HG03460 (cell line): ENCODE measurements around the gene ADD1.

Source experiments
- ATAC-seq: cut with Tn5 transposase; IDR thresholded peaks from one replicate; pipeline ENCODE4 v1.9.1; 2021; ENCODE audit not compliant: unreplicated experiment

ADD1 gene

DNA sequence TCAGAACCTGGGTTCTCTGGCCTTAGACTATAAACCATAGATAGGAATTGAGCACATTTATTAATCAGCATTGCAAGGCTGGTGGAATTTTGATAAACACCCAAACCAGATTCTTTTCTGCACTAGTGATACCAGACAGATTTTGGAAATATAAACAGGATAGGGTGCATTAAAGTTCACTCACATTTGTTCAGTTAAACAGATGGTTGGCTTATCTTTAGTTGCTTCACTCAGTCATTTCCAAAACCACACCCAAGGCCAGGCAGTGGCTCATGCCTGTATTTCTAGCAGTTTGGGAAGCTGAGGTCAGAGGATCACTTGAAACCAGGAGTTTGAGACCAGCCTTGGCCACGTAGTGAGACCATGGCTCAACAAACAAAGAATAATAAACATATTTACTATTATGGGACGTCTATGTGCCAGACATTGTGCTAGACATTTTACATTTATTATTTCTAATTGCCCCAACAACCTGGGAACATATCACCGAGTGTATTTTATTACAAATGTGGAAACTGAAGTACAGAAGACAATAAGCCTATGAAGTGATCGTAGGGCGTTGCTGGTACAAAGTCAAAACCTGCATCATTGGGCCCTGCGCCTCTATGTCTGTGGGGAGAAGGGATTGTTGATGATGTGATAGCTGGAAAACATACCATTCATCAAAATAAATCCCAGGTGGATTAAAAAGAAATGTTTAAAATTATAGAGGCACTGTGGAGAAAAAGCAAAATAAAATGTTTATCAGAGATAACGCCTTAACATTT lies 15.0 kb downstream of the ADD1 start:
- no peak for ATAC-seq

DNA sequence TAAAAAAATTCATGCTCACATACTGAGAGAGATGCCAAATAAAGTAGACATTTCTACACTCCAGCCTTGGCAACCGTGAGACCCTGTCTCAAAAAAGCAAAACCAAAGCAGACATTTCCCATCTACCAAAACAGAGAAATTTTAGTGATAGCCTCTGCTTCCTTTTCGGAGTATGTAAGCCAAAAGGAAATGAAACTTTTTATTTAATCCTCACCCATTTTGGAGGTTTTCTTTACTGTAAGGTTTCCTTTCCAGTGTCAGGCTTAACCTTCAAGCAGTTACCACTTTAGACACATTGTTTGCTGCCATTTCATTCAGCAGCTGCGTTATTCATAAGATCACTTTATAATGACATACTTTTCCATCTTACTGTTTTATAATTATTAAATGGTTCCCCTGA lies 15.9 kb downstream of the ADD1 start:
- ATAC-seq = no peak

DNA sequence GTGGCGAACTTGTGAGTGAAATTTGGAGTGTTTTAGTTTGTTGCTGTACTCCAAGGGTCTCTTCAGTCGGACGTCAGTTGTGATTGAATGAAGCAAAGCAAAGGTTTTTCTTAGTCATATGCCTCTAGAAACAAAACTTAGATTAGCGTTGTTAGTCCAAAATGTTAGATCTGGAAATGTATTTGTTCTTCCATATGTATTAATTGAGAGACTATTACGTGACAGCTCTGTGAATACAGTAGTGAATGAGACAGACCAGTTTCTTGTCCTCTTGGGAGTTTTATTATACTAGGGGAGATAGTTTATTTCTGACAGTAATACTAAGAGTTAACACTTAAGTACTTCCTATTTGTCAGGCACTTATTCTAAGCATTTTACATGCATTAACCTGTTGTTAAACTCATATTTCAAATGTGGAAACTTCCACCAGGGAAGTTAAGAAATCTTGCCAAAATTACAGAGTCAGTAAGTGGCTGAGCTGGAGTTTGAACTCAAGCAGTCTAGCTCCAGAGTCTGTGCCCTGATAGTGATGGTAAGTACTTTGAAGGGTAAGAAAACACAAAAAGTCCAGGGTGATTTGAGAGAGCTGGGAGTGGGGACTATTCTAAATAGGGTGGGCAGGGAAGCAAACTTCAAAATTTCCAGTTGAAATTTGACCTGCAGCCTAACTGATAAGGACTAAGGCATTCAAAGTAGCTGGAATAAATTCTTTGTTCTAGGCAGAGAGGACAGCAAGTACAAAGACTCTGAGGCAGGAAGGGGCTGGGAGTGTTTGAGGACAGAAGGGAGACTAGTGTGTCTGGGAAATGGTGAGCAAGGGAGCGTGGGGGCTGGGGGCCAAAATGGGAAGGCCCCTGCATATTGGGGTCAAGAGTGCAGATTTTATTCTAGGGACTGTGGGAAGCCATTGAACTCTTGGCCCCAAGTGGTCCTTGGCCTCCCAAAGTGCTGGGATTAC lies 17.0 kb downstream of the ADD1 start:
- no peak for ATAC-seq

DNA sequence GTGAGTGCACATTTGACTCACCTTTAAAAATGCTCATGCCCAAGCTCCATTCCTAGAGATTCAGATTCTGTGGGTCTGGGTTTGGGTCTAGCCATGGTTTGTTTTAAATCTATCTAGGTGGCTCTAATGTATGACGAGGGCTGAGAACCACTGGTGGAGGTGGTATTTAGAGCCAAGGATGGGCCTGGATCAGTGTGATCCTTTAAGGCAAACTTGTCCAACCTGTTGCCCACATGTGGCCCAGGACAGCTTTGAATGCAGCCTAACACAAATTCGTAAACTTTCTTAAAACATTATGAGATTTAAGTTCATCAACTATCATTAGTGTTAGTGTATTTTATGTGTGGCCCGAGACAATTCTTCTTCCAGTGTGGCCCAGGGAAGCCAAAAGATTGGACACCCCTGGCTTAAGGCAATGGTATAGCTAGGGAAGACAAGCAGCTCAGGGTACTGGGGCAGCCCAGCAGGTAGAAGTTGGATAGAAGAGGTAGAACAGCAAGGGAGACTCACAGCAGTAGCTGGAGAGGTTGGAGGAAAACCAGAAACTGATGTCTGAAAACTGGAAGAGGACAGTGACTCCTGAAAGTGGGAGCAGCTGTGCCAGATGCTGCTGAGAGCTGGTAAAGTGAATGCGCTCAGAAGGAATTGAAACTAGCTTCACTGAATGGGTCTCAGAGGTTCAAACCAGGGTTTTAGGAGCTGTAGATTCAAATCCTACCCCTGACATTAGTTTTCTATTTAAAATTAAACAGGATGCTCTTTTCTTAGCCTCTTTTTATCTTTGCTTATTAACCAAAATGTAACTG lies 18.2 kb downstream of the ADD1 start:
- no peak for ATAC-seq

DNA sequence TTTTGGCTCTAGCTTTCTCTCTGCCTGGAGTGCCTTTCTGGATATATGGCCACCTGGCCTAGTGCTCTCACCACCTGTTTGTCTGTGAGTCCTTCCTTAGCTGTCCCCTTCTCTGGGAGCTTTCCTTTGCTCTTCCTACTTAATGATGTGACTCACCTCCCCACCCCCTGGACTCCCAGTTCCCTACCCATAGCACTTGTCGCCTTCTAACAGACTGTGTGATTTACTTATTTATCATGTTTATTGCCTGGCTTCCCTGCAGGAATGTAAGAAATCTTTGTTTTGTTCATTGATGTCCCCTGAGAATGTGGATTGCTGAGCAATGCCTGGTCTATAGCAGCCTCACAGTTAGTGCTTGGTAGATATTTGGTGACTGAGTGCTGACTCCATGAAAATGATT lies 18.9 kb downstream of the ADD1 start:
- no peak for ATAC-seq

DNA sequence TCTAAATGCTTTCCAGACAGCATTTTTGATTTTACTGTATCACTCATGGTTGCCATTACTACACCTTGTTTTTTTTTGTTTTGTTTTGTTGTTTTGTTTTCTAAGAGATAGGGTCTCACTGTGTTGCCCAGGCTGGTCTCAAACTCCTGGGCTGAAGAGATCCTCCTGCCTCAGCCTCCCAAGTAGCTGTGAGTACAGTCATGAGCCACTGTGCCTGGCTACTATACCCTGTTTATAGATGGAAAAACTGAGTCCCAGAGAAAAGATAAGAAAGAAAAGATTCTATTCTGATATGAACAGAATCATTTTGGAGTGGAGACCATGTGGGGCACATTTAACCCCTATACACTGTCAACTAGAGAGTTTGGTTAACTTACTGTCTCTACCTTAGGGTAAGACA lies 20.0 kb downstream of the ADD1 start:
- ATAC-seq = no peak

DNA sequence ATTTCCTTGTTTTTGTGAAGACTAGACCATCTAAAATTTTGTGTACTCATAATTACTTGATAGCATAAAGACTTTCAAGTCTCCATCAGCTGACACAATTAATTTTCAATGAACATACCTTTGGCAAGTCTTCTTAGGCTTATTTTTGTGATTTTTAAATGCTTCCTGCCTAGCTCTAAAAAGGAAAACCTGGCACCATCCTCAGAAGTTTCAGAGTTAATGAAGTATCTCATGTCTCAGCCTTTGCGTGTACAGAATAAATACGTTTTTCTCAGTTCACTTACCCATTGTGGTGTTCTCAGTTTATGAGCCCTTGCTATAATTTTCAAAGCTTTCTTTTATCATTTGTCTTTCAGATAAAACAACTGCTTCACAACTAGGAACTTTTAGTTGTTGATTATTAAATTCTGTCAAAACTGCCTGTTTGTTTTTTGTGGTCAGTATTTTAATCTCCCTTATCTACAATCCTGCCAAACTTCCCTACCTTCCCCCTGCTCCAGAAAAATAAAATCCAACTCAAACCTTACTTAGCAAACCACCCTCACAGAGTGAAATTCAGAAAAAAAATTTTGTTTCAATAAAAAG lies 21.6 kb downstream of the ADD1 start:
- ATAC-seq = no peak

DNA sequence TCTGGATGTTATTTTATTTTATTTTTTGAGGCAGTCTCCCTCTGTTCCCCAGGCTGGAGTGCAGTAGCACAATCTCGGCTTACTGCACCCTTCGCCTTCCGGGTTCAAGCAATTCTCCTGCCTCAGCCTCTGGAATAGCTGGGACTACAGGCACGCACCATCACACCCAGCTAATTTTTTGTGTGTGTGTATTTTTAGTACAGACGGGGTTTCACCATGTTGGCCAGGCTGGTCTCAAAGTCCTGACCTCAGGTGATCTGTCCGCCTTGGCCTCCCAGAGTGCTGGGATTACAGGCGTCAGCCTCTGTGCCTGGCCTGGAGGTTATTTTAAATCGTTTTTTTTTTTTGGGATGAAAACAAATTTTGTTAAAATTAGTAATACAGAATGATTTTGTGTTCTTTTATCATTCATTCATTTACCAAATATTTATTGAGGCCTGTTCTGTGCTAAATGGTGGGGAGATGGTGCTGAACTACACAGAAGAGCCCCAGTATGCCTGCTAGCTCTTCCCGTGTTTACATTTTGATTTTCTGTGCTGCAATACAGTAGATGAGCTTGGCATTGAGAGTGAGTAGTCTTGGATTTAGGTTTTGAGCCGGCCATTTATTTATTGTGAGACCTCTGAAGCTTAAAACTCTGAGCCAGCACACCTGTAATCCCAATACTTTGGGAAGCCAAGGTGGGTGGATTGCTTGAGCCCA lies 22.7 kb downstream of the ADD1 start:
- no peak for ATAC-seq

DNA sequence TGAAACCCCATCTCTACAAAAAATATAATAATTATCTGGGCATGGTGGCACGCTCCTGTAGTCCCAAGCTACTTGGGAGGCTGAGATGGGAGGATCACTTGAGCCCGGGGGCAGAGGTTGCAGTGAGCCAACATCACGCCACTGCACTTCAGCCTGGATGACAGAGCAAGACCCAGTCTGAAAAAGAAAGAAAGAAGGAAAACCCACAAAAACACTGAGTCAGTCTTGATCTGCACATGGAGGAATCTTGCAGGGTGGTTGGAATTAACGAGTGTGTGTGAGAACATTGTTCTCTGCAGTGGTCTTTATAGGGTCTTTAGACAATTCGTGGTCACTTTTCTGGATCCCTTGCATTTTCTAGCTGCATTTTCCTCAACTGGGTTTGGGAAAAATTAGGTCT lies 23.2 kb downstream of the ADD1 start:
- no peak for ATAC-seq

DNA sequence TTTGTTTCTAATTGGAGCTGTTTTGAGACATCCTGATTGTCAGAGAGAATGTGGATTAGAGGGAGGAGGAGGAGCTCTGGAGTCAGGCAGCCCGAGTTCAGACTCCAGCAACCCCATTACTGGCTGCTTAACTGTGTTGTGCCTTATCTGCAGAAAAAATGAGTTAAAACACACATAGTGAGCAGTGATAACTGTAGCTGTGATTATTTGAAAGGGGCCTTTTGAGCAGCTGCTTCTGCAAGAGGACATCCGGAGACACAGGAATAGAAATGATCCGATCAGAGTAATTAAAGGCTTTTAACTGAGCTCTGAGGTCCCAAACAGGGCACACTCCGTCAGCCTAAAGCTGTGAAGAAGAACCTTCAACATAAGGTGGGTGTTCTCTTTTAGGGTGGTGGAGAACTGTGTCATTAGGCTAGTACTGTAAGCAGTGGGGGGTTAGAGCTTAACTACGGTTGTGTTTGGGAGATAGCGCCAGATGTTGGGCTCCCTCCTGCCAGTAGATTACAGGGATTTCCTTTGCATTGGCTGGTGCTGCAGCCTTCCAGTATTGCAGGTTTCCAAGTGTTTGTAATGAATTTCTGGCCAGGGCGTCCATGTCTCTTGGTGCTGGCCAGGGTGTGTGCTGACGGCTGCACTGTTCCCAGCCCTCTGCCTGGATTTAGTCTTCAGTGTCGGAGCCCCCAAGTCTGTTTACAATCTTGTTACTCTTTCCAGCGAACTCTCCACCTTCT lies 24.3 kb downstream of the ADD1 start:
- ATAC-seq = no peak

DNA sequence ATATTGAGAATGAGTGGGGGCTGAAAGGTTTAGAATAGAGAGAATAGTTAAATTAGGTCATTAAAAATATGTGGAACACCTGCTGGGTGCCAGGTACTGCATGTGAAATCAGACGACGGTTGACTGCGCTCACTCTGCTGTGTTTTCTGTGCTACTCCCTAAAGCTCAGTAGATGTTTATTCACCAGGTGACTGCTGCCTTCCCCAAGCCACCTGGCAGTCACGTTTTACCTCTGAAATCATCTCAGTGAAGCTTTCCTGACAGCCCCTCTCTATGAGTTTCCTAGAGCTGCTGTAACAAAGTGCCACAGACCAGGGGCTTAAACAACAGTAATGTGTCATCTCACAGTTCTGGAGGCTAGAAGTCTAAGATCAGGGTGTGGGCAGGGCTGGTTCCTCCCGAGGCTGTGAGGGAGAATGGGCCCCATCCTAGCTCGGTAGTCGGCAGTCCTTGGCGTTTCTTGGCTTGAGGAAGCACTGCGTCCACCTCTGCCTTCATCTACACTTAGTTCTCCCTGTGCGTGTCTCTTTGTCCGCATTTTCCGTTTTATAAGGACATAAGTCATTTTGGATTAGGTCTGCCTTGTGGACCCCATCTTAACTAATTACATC lies 25.3 kb downstream of the ADD1 start:
- ATAC-seq = no peak

DNA sequence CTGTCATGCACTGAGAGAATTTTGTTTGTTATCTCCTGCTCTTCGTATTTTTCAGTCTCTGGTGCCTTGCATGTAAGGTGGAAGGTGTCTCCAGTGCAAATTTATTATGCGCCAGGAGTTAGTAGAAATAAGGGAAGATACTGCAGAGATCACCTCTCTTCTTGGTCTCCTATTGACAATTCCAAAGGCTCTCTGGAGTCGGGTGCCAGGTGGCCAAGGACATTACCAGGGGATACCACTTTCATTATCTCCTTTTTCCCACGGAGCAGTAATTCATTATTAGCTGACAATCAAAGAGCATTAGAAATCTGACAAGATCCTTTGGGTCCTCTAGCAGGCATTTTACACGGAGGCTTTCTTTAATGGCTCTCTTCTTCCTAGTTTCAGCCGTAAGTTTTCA lies 26.0 kb downstream of the ADD1 start:
- ATAC-seq = no peak

DNA sequence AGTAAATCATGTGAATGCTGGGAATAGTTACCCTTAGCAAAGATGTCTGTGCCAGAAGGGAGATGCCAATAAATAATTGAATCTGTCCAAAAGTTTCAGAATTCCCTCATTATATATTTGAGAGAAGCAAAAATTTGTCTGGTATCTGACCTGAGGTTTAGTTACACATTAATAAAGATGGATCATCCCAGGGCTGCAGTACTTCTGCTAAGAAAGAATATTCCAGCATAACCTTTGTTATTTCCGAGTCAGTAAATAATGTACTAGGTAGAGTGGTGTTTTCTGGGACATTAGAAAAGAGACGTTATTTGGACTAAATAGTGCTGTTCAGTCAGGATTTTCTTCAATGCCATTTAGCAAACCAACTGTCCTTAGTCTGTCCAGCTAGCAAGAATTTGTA lies 26.4 kb downstream of the ADD1 start:
- ATAC-seq = no peak

DNA sequence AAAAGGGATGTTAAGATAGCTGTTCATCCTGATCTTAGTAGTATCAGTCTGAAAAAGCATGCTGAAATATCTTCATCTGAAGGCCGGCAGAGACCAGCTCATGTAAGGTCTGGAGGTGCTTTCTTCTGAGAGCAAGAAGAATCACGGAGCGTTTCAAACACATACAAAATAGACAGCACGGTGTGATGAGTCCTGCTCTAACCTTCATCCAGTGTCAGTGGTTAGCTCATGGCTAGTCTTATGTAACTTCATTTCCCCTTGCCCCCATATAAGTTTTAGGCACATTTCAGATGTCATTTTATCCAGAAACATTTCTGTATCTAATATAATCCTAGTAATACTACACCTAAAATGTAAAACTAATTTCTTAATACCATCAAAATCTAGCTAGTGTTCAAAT lies 27.8 kb downstream of the ADD1 start:
- no peak for ATAC-seq

DNA sequence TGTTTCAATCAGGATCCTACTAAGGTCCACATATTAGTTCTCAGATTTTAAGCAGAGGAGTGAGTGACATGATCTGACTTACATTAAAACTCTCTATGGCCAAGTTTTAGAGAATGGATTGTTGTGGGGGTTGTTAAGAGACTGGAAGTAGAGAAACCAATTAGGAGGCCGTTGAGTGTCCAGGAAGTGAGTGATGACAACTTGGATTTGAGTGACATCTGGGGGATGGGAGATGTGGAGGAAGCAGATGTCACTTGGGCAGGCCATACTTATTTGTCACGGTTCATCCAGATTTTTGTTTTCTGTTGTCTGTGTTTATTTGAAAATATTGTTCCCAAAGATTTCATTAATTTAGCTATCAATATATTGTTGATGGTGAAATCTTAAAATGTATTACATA lies 28.3 kb downstream of the ADD1 start:
- no peak for ATAC-seq

DNA sequence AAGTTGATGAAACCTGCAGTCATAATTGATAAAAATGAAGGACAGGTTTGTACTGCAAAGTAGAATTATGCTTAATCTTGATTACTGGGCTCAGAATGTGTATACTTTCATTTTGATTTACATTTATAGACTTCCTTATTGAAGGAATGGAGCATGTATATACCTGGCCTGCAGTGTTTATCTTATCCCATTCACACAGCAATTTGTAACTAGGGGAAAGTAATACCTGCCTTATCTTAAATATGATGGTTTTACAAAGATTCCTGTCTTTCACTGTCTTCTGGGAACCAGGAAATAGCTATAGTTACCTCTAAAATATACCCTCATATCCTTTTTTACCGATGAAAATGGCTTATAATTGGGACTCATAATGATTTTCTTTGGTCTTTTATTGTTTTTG lies 29.7 kb downstream of the ADD1 start:
- ATAC-seq = no peak

DNA sequence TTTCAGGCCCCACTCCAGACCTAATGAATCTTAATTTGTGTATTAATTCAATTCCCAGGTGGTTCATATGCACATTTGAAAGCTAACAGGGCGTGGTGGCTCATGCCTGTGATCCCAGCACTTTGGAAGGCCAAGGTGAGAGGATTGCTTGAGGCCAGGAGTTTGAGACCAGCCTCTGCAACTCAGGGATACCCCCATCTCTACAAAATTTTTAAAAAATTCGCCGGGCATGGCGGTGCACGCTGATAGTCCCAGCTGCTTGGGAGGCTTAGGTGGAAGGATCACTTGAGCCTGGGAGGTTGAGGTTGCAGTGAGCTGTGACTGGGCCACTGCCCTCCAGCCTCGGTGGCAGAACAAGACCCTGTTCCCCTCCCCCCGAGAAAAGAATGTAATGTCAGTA lies 31.2 kb downstream of the ADD1 start:
- ATAC-seq = no peak

DNA sequence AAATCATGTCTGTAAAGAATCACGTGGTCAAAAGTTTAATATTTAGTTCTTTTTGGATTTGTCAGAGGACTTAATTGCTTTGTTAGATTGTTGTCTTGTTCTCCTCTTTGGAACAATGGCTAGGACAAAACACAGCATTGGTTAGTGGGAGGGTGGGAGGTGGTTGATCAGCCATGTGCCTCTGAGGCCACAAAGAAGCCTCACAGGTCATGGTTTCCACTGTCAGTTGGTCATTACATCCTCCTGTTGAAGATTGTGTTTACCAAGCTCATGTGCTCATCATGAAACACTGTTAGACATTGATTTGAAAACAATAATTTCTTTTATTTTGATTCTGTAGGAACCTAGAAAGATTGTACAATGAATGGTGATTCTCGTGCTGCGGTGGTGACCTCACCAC lies 31.9 kb downstream of the ADD1 start:
- ATAC-seq = no peak

DNA sequence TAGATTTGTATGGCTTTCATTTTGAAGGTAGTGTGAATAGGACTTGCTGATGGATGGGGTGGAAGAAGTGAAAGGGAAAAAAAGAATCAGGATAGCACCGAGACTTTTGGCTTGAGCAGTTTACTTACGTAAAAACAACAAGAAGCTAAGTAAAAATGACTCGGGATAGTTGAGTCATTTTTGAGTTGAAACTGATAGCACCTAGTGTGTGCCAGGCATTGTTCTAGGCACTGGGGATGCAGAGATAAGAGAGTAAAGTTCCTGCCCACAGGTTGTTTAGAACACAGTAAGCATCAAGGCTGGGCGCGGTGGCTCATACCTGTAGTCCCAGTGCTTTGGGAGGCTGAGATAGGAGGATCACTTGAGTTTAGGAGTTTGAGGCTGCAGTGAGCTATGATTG lies 34.7 kb downstream of the ADD1 start:
- no peak for ATAC-seq
